ENCODE data around the gene HNRNPD.
A peak's percentile ranks its signal among the peaks of the same experiment; 100 is the strongest.
"Not testable (repeated sequence)": the region's sequence is repeated elsewhere in the genome, so short reads cannot be mapped to it uniquely, and the experiment has no call there.

HNRNPD gene

GRCh38 chr4:82372517-82373485 is 990 bp downstream of the HNRNPD start:
- peak; percentile 78 for DNase-seq

GRCh38 chr4:82371497-82371896 is 2.3 kb downstream of the HNRNPD start:
- DNase-seq, result no peak

- no peak for DNase-seq
These were observed 6.2 kb downstream of the HNRNPD start for GRCh38 chr4:82367438-82368097.

- DNase-seq, result not testable (repeated sequence)
These were observed 7.4 kb downstream of the HNRNPD start for GRCh38 chr4:82366431-82366830.

GRCh38 chr4:82363896-82364487 is 9.8 kb downstream of the HNRNPD start:
- DNase-seq, result no peak

- no peak for DNase-seq
These were observed 11.2 kb downstream of the HNRNPD start for GRCh38 chr4:82362565-82362964.

- DNase-seq, result no peak
These were observed 13.3 kb downstream of the HNRNPD start for GRCh38 chr4:82360298-82361177.

- DNase-seq, result no peak
These were observed 14.9 kb downstream of the HNRNPD start for GRCh38 chr4:82358847-82359246.

GRCh38 chr4:82357640-82358039 is 16.2 kb downstream of the HNRNPD start:
- no peak for DNase-seq

- no peak for DNase-seq
These were observed 19.0 kb downstream of the HNRNPD start for GRCh38 chr4:82354788-82355187.

GRCh38 chr4:82352825-82353366 is 20.9 kb downstream of the HNRNPD start:
- no peak for DNase-seq

- no peak for DNase-seq
These were observed 21.5 kb downstream of the HNRNPD start for GRCh38 chr4:82352118-82352824.

- no peak for DNase-seq
These were observed 27.7 kb downstream of the HNRNPD start for GRCh38 chr4:82346126-82346525.

- DNase-seq, result no peak
These were observed 38.7 kb downstream of the HNRNPD start for GRCh38 chr4:82335043-82335442.

- not testable (repeated sequence) for DNase-seq
These were observed 40.1 kb downstream of the HNRNPD start for GRCh38 chr4:82333641-82334040.

- no peak for DNase-seq
These were observed 42.0 kb downstream of the HNRNPD start for GRCh38 chr4:82331814-82332213.

- no peak for DNase-seq
These were observed 53.4 kb downstream of the HNRNPD start for GRCh38 chr4:82320351-82320750.

GRCh38 chr4:82303063-82303462 is 70.7 kb downstream of the HNRNPD start:
- not testable (repeated sequence) for DNase-seq
